Measurements from ENCODE around the gene RAP2A.
A peak's percentile ranks its signal among the peaks of the same experiment; 100 is the strongest.

The RAP2A gene

DNA sequence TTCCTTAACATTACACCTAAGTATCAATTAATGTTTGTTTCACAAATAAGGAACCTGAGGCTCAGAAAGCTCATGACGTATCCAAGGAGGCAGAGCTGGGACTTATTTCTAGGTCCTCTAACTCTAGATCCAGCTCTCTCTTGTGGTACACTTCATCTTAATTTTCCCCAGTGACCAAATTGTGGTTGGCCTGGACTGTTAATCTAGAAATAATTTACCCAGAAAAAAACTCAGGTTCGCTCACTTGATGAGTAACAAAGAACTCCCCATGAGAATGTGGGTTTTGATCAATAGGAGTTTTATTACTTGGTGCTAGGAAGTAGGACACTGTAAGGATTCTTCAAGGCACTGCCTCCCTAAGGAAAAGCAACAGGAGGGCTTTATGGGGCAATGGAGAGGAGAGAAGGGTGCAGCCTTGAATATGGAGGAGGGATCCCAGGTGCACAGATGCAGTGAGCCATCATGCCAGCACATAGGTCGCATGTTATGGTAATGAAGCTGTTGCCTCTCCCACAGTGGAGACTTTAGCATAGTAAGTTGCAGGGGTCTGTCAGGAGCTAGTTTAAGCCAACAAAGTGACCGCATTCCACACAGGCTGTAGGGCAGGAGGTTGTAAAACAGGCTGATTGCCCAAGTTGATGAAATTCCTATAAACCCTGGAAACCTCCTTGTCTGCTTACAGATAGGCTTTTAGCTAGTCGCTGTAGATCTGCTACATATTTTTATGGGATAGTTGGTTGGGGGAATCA is 14.7 kb downstream of the RAP2A start:
- DNase-seq, result no peak

DNA sequence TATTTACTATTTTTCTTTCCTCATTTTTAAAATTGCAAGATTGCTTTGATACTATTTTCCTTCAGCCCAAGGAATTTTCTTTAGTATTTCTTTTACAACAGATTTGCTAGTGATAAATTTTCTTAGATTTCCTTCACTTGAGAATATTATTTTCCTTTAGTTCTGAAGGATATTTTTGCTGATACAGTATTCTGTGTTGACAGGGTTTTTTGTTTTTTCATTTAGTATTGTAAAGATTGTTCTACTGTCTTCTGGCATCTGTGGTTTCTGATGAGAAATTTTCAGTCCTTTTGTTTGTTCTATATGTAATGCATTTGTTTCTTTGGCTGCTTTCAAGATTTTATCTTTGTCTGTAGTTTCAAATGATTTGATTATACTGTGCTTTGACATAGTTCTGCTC is 20.7 kb downstream of the RAP2A start:
- DNase-seq, result no peak

DNA sequence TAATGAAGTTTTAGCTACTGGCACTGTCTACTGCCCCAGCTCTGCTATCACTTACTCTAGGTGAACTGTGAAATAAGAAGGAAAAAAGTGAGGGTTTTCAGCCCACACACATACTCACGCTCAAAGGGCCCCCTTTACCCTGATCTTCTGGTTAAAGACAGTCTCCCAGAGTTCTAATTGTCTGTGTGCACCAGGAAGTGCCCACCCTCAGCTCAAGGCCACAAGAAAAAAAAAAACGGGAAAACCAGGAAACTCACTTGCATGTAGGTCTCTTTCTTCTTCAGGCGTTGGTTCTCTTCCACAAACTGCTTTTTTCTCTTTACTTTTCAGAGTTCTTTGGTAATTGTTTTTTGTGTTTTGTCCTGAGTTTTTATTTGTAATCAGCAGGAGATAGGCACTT is 22.1 kb downstream of the RAP2A start:
- no peak for DNase-seq

DNA sequence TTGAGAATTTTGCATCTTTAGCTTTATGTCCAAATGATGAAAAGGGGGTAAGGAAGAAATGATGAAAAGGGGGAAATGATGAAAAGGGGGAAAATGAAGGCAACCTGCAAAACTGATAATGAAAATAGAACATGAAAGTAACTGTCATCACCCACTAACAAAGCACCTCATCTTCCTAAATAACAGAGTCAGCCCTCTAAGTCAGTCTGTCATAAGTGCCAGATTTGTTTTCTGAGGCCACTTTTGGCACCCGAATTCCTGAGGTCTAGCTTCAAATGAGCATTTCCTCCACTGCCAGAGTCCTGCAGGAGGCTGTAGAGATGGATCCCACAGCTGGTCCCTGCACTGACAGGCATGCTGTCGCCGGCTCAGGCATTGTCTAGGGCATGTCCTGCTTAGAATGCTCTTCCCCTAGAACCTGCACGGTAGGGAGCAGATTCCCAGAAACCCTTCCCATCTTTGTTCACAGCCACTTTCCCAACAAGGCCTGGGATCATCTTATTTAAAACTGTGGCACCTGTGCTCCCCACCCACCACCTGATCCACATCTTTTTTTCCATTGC is 25.3 kb downstream of the RAP2A start:
- no peak for DNase-seq

DNA sequence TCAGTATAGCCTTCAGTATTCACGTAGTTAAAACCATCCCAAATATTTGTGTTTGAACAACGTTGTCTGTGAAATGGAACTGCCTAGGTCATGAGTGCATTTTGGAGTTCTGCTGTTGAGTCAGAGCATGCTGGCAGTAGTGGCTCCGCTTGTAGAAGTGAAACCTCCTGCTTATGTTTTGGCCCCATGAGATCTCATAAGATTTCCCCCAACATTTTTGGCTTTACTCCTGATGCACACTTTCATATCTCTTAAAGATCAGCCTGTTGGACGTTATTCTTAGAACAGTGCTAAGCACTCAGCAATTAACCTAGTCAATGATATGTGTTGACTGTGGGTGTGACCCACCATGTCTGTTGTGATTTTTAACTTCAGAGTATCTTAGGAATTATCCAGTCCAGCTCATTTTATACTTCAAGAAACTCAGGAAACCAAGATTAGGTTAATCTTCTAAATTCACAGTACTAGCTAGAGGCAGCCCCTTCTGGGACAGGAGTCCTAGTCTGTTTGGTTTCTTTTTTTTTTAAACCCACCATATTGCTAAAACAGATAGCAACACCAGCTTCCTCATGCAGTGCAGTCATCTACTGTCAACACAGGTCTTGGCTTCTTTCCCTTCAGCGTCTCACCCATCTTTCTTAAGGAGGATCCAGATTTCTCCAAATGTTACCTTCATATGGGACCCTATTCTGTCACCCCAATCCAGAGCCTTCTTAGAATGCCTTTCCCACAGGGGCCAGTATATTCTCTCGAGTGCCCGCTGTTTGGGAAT is 26.2 kb downstream of the RAP2A start:
- DNase-seq, result no peak

DNA sequence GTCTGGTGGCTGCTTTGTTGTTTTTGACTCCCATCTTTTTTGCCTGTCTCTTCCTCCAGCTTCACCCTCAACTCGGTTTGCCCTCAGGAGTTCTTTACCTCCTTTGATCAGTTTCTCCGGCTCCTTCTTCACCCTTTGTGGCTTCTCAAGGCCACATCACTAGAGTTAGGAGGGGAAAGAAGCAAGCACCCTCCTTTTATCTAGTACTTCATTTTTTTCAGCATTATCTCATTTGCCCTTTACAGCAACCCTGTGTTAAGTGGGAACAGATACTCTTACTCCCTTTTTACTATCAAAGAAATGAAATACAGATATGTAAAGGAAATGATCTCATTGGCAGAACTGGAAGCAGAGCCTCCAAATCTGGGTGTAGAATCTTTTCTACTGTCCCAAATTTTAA is 26.9 kb downstream of the RAP2A start:
- DNase-seq, result no peak

DNA sequence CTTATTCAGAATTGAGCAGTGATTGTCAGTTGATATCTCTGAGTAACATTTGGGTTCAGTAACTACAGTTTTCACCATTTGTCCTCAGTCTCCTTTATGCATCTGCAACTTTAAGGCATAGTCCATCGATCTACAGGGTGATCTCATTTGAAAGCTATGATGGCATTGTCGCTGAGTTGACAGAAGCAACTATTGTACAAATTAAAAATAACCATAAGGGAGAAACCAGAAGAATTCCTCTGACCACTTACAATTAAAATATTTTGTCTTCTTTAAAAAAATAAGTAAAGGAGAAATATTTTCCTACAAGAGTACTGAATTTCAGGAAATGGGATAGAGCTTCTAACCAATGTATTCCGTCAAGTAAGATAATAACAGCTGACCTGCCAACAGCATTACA is 30.6 kb downstream of the RAP2A start:
- DNase-seq, result no peak

DNA sequence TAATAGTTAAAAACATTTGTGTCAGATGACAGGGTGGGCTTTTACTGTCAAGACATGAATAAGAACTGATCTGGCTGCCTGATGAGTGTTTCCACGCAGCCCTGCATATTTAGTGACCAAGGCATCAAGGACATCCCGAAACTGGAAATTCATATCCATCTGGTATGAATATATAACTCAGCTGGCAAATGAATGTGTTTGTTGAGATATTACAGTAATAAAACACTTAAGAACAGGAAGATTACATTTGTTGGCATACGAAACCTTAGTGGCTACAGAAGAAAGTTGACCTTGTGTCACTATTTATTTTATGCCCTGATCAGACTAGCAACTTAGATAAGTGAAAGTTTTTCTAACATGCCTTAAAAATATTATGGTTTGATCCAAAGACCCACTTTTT is 32.8 kb downstream of the RAP2A start:
- DNase-seq, result no peak

DNA sequence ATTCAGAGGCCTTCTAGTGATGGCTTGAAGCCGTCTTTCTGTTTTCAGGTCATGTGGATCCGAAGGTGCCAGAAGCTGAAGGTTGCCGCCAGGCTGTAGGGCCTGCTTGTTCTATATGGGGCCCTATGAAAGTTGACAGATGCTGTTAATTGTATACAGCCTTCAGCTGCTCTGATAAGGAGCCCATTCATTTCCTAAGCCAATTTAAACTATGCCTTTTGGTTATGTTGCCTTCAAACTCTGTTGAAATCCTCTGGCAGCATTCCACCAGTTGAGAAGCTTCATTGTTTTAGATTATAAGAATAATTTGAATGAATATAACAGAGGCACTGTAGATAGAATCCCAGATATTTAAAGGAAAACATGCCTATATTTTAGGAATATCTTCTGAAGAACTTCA is 34.4 kb downstream of the RAP2A start:
- no peak for DNase-seq

DNA sequence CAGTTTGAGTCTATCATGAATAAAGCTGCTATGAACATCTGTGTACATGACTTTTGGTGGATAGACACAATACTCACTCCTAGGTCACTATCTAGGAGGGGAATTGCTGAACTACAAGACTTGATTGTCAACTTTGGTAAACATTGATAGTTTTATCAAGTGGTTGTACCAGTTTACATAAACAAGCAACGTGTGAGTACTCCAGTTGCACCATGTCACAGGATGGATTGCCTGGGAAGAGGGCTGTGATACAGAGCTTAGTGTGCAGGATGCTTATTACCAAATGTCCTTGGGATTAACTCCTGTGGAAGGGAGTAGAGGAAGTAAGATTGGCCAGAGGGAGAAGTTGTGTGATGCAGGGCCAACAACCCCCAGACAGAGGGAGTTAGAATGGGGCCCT is 37.7 kb downstream of the RAP2A start:
- no peak for DNase-seq

DNA sequence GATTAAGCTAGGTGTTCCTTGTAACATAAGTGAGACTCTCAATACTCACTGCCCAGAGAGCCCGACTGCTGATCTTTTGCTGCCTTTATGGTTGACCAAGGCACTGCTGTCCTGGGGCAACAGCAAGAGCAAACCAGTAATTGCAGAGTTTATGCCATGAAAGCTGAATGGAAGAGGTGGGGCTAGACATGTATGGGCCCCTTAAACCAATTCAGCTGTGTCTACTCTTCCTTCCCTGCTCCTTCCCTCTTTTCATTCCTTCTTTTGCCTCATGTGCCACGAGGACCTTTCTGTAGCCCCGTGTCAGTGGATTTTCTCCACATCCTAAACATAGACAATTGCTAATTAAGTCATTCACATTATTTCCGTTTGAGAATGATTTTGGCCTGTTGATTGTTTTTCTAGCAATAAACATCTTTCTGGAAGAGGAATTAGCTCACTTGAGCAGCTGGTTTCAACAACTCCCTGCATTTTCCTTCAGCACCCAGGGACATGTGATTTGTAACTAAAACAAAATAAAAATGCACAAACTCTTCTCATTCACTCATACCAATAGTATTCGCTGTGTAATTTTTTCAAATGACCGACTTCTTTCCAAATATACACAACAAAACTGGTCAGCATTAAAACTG is 40.5 kb downstream of the RAP2A start:
- no peak for DNase-seq

DNA sequence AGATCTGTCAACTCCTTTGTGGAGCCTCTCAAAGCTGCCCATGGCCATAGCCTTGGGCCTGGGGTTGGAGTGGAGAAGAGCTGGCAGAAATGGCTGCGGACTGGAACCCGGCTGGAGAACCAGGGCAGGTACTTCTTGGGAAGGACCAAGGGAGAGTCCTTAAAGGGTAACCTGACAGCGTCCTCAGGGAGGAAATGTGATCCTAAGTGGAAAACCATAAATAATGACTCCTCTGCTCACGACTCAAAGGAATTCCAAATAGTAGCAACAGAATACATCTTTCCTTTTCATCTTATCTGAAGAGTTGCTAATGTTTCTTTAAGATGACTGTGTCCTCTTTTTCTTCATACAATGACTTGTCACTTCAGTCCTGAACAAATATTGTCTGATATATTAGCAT is 41.0 kb downstream of the RAP2A start:
- DNase-seq, result no peak

DNA sequence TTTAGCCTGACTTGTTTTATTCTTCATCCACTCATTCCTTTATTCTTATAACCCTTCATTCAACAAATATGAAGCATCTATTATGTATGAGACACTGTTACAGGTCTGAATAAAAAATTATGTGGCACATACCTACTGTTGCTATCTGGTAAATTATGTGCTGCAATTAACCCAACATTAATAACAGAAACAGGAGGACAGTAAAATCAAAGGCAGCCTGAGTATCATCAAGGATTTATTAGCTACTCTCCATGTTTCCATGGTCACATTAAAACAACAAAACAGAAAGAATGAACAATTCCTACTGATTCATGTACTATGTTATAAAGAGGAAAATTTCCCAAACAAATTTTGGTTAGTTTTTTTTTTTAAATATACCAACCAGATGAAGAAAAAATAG is 43.9 kb downstream of the RAP2A start:
- no peak for DNase-seq

DNA sequence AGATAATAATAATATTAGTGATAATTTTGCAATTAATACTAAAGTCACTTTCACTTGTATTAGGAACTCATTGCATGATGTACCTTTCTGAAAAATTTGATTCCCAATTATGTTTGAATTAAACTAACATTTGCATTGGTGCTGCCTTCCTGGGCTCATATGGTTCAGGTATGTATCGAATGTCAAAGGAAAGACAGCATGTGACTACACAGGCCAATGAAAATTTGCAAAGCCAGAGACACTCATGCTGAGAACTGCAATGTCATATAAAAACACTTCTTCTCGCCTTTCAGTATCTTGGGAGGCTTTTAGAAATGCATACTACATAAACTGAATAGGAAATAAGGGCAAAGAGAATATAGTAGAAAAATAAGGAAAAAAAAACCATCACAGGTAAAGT is 44.3 kb downstream of the RAP2A start:
- DNase-seq, result peak; percentile 47

DNA sequence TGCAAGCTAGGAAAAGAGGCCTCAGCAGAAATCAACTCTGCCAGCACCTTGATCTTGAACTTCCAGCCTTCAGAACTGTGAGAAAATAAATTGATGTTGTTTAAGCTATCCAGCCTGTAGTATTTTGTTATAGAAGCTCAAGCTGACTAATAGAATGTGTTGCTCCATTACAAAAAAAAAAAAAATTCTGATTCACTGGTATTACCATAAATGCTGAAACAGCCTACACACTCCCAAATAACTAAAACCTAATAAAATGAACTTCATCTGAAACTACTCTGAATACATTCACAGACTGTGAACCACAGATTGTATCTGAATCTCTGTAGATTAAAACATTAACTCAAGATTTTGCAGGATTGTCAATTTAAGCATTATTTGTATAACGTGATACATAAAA is 49.5 kb downstream of the RAP2A start:
- DNase-seq, result no peak

DNA sequence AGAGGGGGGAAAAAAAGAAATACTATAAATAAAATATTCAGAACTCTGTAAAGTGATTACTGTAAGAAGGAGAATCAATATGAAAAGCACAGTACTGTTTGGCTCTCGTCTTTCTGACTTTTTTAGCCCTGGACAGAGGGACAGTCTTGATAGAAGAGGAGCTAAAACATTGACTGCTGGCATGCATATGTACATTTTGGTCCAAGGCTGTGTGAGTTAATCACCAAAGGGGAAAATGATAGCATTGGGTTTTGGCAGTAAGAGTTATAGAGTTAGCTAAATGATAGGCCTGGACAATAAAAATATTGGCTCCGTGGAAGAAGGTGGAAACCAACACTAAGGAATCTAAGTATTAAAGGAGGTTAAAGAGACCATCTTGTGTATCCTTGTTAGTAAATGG is 50.3 kb downstream of the RAP2A start:
- DNase-seq, result no peak

DNA sequence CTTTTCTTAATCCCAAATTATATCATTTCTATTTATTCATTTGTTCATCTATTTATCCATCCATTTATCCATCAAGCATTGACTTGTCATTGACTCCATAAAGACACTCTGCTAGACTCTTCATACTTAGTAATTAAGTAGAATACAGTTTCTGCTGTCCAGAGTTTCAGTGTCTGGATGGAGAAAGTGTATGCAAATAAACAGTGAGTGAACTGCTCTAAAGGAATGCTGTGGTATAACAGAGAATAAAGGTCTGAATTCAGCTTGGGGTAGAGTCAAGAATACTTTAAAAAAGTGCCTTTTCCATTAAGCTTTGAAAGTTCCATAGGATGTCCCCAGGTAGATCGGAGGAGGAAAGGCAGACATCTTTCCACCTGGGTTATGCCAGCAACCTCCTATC is 51.4 kb downstream of the RAP2A start:
- DNase-seq, result no peak

DNA sequence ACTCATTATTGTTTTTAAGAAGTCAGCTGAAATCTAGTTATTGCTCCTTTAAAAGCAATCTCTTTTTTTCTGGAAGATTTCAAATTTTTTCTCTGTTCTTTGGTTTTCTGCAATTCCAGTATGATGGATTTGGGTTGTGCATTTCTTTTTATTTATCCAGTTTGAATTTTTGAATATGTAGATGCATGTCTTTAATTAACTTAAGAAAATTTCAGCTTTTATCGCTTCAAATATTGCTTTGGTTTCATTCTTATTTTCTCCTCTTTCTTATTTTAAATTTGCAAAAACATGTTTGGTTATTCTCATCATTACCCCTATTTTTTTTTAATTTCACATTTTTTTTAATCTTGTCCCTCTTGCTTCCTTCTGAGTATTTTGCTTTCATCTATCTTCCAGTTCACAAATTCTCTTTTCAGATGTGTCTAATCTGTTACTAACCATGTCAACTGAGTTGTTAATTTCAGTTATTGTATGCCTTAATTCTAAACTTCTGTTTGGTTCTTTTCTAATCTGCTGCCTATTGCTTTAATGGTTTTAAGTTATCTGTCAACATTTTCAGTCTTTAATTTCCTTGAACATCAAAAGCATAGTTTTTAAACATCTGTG is 56.8 kb downstream of the RAP2A start:
- DNase-seq, result no peak

DNA sequence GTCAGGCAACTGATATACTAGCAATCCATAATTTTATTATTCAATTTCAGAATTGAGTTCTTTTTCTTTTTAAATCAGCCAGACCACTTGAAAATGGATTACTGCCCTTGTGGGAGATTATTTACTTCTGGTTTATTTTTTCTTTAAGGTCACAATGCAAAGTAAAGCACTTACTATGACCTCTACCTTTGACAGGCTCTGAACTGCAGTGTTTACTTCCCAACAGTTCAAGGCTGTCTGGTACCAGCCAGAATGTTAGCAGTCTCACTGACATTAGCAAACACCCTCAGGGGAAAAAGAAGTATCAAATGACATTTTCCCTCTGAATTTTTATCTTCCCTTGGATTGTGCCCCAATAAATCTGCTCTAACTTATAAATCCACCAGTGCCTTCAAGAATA is 57.5 kb downstream of the RAP2A start:
- DNase-seq, result no peak

DNA sequence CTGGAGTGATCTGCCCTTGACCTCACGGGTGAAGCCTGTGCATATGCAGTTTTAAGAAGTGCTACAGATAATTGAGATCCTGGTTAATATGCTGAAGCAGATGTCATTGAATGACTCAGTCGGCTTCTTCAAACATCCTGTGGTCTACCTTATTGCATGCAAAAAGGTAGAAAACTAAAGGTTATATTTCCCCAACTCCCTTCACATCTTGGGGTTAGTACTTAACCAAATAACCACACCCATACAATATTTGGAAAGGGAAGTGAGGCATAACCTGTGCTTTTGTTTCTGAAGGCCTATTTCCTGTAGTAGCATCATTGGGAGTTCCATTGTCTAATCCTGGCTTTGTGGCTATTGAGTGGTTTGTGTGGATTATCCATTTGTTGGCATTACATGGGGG is 58.3 kb downstream of the RAP2A start:
- no peak for DNase-seq

DNA sequence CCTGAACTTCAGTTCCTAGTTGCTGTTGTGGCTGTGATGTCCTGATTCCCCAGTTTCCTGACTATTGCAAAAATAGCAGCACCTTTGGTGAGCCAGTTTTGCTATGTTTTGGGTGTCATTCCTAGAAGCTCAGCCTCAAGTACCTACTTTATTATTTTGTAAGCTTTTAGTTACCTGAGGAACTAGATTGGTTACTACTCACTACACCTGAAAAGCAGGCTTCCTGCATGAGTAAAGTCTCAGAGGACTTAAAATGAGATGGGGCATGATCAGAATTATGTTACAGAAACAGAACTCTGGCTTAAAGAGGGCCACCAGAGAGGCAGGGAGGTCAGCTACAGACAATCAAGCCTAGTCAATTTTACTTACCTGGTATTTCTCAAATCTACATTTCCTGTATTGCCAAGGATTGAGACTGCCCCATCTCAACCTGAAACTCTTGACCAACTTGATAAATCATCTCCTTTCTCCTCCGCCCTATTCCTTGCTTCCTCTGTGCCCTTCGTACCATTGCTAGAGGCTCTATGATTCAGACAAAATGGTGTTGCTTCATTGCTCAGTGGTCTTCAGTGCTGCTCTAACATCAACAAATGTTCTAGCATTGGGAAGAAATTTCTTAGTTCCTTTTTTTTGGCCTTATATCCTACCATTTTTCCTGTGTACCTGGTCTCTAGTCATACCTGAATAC is 58.9 kb downstream of the RAP2A start:
- no peak for DNase-seq

DNA sequence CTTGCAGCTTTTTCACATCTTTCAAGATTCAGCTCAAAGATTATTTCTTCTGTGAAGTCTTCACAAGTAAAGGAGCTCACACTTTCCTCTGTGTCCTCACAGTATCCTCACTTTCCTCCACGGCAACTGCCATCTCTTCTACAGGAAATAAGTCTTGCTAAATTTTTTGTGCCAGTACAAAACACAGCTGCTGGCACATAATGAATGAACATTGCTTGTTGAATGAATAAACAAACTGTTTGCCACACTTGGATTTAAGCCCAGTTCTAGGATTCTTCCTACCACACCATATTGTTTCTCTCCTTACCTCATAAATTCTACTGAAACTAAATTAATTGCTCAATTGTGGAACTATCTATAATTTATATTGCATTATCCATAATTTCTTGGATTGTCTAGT is 59.5 kb downstream of the RAP2A start:
- no peak for DNase-seq

DNA sequence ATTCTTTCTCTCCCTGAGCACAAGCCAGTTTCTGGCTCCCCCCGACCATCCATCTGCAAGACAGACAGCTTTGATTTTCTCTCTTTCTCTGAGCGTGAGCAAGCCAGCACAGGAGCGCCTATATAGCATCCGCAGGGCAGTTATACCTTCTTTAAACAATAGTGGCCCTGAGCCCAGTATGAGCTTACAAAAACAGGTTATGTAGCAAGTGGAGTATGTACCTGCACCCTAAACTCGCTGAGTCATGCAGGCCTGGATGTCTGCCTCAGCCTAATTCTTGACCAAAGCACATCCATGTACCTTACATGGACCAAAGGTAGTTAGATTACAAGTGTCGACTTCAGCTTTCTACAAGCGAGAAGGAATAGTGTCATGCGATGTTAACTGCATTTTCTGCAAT is 61.7 kb downstream of the RAP2A start:
- no peak for DNase-seq

All from NCI-H526 treated with DMSO at 0.1 percent for 48 hours (cell line).